Breast epithelium (tissue), 4 donors: ENCODE data around the gene ATP6V1G3. TPM values are rescaled to one million over a fixed set of nuclear protein-coding genes. Genes with fewer than 3 reads are reported as not detected.
A peak's percentile ranks its signal among the peaks of the same experiment; 100 is the strongest.

Source experiments
- DNase-seq, 2 donors: peaks; one replicate each; pipeline ENCODE4 v3.0.0-alpha.2; 2019; ENCODE audit warnings: low spot score in 2 of 2
- H3K27ac ChIP-seq, 2 donors: fragments of 200-600 bp; sonication (generic) in 1 of 2; one replicate each; pipeline ENCODE4 v1.5.1; 2016 to 2019; ENCODE audit warnings: mild to moderate bottlenecking in 1 of 2
- H3K27me3 ChIP-seq, 2 donors: fragments of 200-600 bp; sonication (generic) in 1 of 2; one replicate each; pipeline versions ENCODE4 v1.5.1 to v1.6.0; 2017 to 2019; ENCODE audit warnings: control low read depth in 1 of 2, mild to moderate bottlenecking in 1 of 2
- H3K36me3 ChIP-seq: fragments of 200-600 bp; one replicate; pipeline ENCODE4 v1.5.1; 2019
- H3K4me1 ChIP-seq, 2 donors: fragments of 200-600 bp; sonication (generic); one replicate each; pipeline ENCODE4 v1.5.1; 2016 to 2019; ENCODE audit warnings: control low read depth in 1 of 2
- H3K4me3 ChIP-seq, 3 donors: fragments of 200-600 bp; sonication (generic); 1 replicate in 2 of 3; 2 replicates in 1 of 3; pipeline ENCODE4 v1.5.1; 2016 to 2019; ENCODE audit warnings: mild to moderate bottlenecking in 3 of 3, moderate library complexity in 2 of 3
- H3K9me3 ChIP-seq, 2 donors: fragments of 200-600 bp; sonication (generic) in 1 of 2; one replicate each; pipeline ENCODE4 v1.5.1; 2016 to 2019; ENCODE audit warnings: control low read depth in 1 of 2
- CTCF ChIP-seq, 3 donors: fragments of 450-650 bp; IDR thresholded peaks; one replicate each; pipeline ENCODE4 v1.5.1; 2016 to 2017; ENCODE audit warnings: antibody characterized with exemption in 3 of 3, mild to moderate bottlenecking in 3 of 3, moderate library complexity in 3 of 3
- POLR2A ChIP-seq: fragments of 450-650 bp; IDR thresholded peaks from one replicate; pipeline ENCODE4 v1.6.1; 2016; ENCODE audit warnings: antibody characterized with exemption, mild to moderate bottlenecking, moderate library complexity
- POLR2AphosphoS5 ChIP-seq, 3 donors: sonication (generic); formaldehyde crosslinking; IDR thresholded peaks; one replicate each; pipeline ENCODE4 v1.6.1; 2017; ENCODE audit warnings: antibody characterized with exemption in 3 of 3
- intact Hi-C: fragments of 100-400 bp; cut with DNase I; formaldehyde crosslinking; loops from one replicate; pipeline ENCODE4 v1.15.1; 2023; ENCODE audit warnings: low total_unique reads
- total RNA-seq, 3 donors: library from RNA; depleted of rRNA; stranded (reverse); fragments of >200 nt; gene quantifications; one replicate each; pipeline ENCODE4 v1.1.0, GENCODE V29; 2016

ATP6V1G3 gene
- total RNA-seq, 3 donors from 2014 or later = not detected

- Histone ChIP-seq H3K4me1 (no peaks in the 10 kb centered on the region), H3K27me3 (no peaks in the 10 kb centered on the region), H3K4me3 (no peak overlapping the region), H3K9me3 (no peaks in the 10 kb centered on the region), H3K36me3 (no peaks in the 10 kb centered on the region), H3K27ac (no peak overlapping the region)
- DNase-seq = no peak
- intact Hi-C loops = no loop called here
- TF ChIP-seq POLR2A (no peak), POLR2AphosphoS5 (IDR thresholded peaks at IDR 0.05) (no peak), CTCF (IDR thresholded peaks at IDR 0.05) (no peak)
Observed at GRCh38 chr1:198563583-198563982, 23.1 kb upstream of the ATP6V1G3 start.

- intact Hi-C loops = no loop called here
- DNase-seq = no peak
- Histone ChIP-seq H3K4me1 (no peaks in the 10 kb centered on the region), H3K27me3 (no peaks in the 10 kb centered on the region), H3K9me3 (no peaks in the 10 kb centered on the region), H3K27ac (no peak overlapping the region), H3K36me3 (no peaks in the 10 kb centered on the region), H3K4me3 (no peak overlapping the region)
- TF ChIP-seq CTCF (IDR thresholded peaks at IDR 0.05) (no peak), POLR2AphosphoS5 (IDR thresholded peaks at IDR 0.05) (no peak), POLR2A (no peak)
Observed at GRCh38 chr1:198560161-198560560, 19.7 kb upstream of the ATP6V1G3 start.

- H3K36me3 ChIP-seq = no peaks in the 10 kb centered on the region
- TF ChIP-seq POLR2AphosphoS5 (IDR thresholded peaks at IDR 0.05) (no peak), CTCF (IDR thresholded peaks at IDR 0.05) (no peak), POLR2A (no peak)
- H3K4me1 ChIP-seq = no peaks in the 10 kb centered on the region
- no peak overlapping the region for H3K4me3 ChIP-seq
- no peak for DNase-seq
- H3K9me3 ChIP-seq = no peaks in the 10 kb centered on the region
- H3K27ac ChIP-seq = no peak overlapping the region
- no peaks in the 10 kb centered on the region for H3K27me3 ChIP-seq
- intact Hi-C loops = no loop called here
Observed at GRCh38 chr1:198559362-198559761, 18.9 kb upstream of the ATP6V1G3 start.

- Histone ChIP-seq H3K27ac (no peak overlapping the region), H3K9me3 (no peaks in the 10 kb centered on the region), H3K4me3 (no peak overlapping the region), H3K4me1 (no peaks in the 10 kb centered on the region), H3K27me3 (no peaks in the 10 kb centered on the region), H3K36me3 (no peaks in the 10 kb centered on the region)
- no peak for DNase-seq
- intact Hi-C loops = no loop called here
- TF ChIP-seq CTCF (IDR thresholded peaks at IDR 0.05) (no peak), POLR2AphosphoS5 (IDR thresholded peaks at IDR 0.05) (no peak), POLR2A (no peak)
Observed at GRCh38 chr1:198558402-198558801, 17.9 kb upstream of the ATP6V1G3 start.

- Histone ChIP-seq H3K27me3 (no peaks in the 10 kb centered on the region), H3K9me3 (no peaks in the 10 kb centered on the region), H3K27ac (no peak overlapping the region), H3K4me3 (no peak overlapping the region), H3K36me3 (no peaks in the 10 kb centered on the region), H3K4me1 (no peaks in the 10 kb centered on the region)
- intact Hi-C loops = no loop called here
- peak in 1 of 2 donors; percentile 28 for DNase-seq
- TF ChIP-seq CTCF (IDR thresholded peaks at IDR 0.05) = no peak
- no peak for TF ChIP-seq POLR2A
- no peak for TF ChIP-seq POLR2AphosphoS5 (IDR thresholded peaks at IDR 0.05)
Observed at GRCh38 chr1:198556971-198557370, 16.5 kb upstream of the ATP6V1G3 start.
